PC-3 (cell line): ENCODE results near the gene FOXI1. TPM values are rescaled to one million over a fixed set of nuclear protein-coding genes. Genes with fewer than 3 reads are reported as not detected.

Source experiments
- ATAC-seq: fragments of 200-7000 bp; cut with Tn5 transposase; 2 replicates; pipeline ENCODE4 v1.9.1; 2020; ENCODE audit warnings: mild to moderate bottlenecking, moderate library complexity
- BruUV-seq: library from RNA; stranded (reverse); fragments of 400-500 nt; replicated peaks from 2 replicates; lab custom pipeline; 2021; lab: Mats Ljungman, UMichigan
- CTCF ChIA-PET: fragments of 300-600 bp; sonication (Branson Sonifier 250); formaldehyde crosslinking; loops from one replicate; lab custom pipeline; 2022; ENCODE audit warnings: antibody characterized with exemption; lab: Charles Lee
- POLR2A ChIA-PET: fragments of 300-600 bp; sonication (Branson Sonifier 250); formaldehyde crosslinking; loops from one replicate; lab custom pipeline; 2022; ENCODE audit warnings: antibody characterized with exemption; ENCODE audit not compliant: unreplicated experiment; lab: Charles Lee
- DNase-seq: peaks from one replicate; pipeline ENCODE4 v3.0.0-alpha.2; 2015
- H2AFZ ChIP-seq: fragments of 300-600 bp; sonication (generic); 2 replicates; pipeline ENCODE4 v1.6.0; 2016; ENCODE audit warnings: antibody characterized with exemption, low read length
- H3F3A ChIP-seq: fragments of 300-600 bp; sonication (generic); one replicate; pipeline ENCODE4 v1.6.0; 2017; ENCODE audit warnings: antibody characterized with exemption, low read length, control low read depth, mild to moderate bottlenecking; ENCODE audit not compliant: unreplicated experiment
- H3K27ac ChIP-seq: fragments of 300-600 bp; sonication (generic); 2 replicates; pipeline ENCODE4 v1.5.1; 2016; ENCODE audit warnings: mild to moderate bottlenecking, low read length
- H3K27me3 ChIP-seq: fragments of 300-600 bp; sonication (generic); 2 replicates; pipeline ENCODE4 v1.6.1; 2016; ENCODE audit warnings: low read length, mixed read lengths
- H3K36me3 ChIP-seq: fragments of 300-600 bp; sonication (generic); 2 replicates; pipeline ENCODE4 v1.6.1; 2016; ENCODE audit warnings: low read depth, mixed run types, low read length, mixed read lengths
- H3K4me1 ChIP-seq: fragments of 300-600 bp; sonication (generic); 2 replicates; pipeline ENCODE4 v1.5.1; 2016; ENCODE audit warnings: low read length; ENCODE audit not compliant: insufficient read depth
- H3K4me2 ChIP-seq: fragments of 300-600 bp; sonication (generic); 2 replicates; pipeline ENCODE4 v1.6.0; 2016; ENCODE audit warnings: low read length
- H3K4me3 ChIP-seq: fragments of 300-600 bp; sonication (generic); 2 replicates; pipeline ENCODE4 v1.5.1; 2016; ENCODE audit warnings: mild to moderate bottlenecking, low read length, mixed read lengths
- H3K79me2 ChIP-seq: fragments of 300-600 bp; sonication (generic); 2 replicates; pipeline ENCODE4 v1.6.1; 2017; ENCODE audit warnings: low read length, mixed read lengths
- H3K9ac ChIP-seq: fragments of 300-600 bp; sonication (generic); 2 replicates; pipeline ENCODE4 v1.6.0; 2016; ENCODE audit warnings: mild to moderate bottlenecking, low read length
- H3K9me2 ChIP-seq: fragments of 300-600 bp; sonication (generic); replicated peaks from 2 replicates; pipeline ENCODE4 v1.6.1; 2016; ENCODE audit warnings: mixed run types, low read length, mixed read lengths
- H3K9me3 ChIP-seq: fragments of 300-600 bp; sonication (generic); 2 replicates; pipeline ENCODE4 v1.6.1; 2016; ENCODE audit warnings: low read length, mixed read lengths
- H4K20me1 ChIP-seq: fragments of 300-600 bp; sonication (generic); 2 replicates; pipeline ENCODE4 v1.6.1; 2016; ENCODE audit warnings: low read length, mixed read lengths
- EZH2 ChIP-seq: fragments of 300-600 bp; sonication (generic); IDR thresholded peaks from one replicate; pipeline ENCODE4 v1.6.1; 2017; ENCODE audit warnings: antibody characterized with exemption, mild to moderate bottlenecking, low read length; ENCODE audit not compliant: unreplicated experiment
- EZH2phosphoT487 ChIP-seq: fragments of 300-600 bp; sonication (generic); IDR thresholded peaks from 2 replicates; pipeline ENCODE4 v1.6.1; 2018; ENCODE audit warnings: mild to moderate bottlenecking, antibody characterized with exemption, low read length, borderline replicate concordance
- intact Hi-C: fragments of 100-400 bp; cut with micrococcal nuclease; formaldehyde crosslinking; loops from 2 replicates; pipeline ENCODE4 v1.9.0; 2023
- total RNA-seq: library from RNA; depleted of rRNA; stranded (reverse); fragments of >200 nt; gene quantifications from 2 replicates; pipeline ENCODE4 v1.2.3, GENCODE V29; 2014
- TF ChIP-seq, protein P1 (sequence below): fragments of 300-600 bp; sonication (generic); conservative IDR thresholded peaks from 2 replicates; pipeline ENCODE4 v1.5.1; 2017; ENCODE audit warnings: antibody characterized with exemption, low read depth, mild to moderate bottlenecking, low read length

The FOXI1 gene
- total RNA-seq, 1 experiment from 2014 or later = not detected

DNA sequence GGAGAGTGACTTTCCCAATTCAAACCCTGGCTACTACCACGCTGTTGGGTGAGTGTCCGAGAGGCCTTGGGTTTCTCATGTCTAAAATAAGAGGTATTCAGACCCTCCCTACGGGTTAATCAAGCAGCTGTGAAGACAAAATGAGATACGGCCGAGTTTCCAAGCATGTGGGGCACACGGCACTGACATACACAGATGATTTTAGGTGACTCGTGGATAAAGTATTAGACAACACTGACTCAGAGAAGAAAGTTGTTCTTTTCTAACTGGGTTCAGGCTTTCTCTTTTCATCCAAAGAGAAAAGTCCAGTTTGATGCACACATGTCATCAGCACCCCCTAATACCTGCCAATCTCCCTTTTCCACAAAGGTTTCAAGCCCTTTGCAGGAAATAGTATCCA, 15.6 kb downstream of the FOXI1 start:
- POLR2A ChIA-PET = no interaction called here
- DNase-seq = peak; percentile 27
- no peak overlapping the region for H3K4me3 ChIP-seq
- no peaks in the 10 kb centered on the region for H3K79me2 ChIP-seq
- TF ChIP-seq EZH2 = no peak
- TF ChIP-seq, protein P1, sequence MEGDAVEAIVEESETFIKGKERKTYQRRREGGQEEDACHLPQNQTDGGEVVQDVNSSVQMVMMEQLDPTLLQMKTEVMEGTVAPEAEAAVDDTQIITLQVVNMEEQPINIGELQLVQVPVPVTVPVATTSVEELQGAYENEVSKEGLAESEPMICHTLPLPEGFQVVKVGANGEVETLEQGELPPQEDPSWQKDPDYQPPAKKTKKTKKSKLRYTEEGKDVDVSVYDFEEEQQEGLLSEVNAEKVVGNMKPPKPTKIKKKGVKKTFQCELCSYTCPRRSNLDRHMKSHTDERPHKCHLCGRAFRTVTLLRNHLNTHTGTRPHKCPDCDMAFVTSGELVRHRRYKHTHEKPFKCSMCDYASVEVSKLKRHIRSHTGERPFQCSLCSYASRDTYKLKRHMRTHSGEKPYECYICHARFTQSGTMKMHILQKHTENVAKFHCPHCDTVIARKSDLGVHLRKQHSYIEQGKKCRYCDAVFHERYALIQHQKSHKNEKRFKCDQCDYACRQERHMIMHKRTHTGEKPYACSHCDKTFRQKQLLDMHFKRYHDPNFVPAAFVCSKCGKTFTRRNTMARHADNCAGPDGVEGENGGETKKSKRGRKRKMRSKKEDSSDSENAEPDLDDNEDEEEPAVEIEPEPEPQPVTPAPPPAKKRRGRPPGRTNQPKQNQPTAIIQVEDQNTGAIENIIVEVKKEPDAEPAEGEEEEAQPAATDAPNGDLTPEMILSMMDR = no peak
- TF ChIP-seq EZH2phosphoT487 = no peak
- H3K9me2 ChIP-seq = no peaks in the 10 kb centered on the region
- ATAC-seq = peak; percentile 56
- no peaks in the 10 kb centered on the region for H3K27me3 ChIP-seq
- intact Hi-C loops = no loop called here
- no peaks in the 10 kb centered on the region for H3F3A ChIP-seq
- no peaks in the 10 kb centered on the region for H4K20me1 ChIP-seq
- no TSS peak for BruUV-seq
- H3K9ac ChIP-seq = no peak overlapping the region
- H3K9me3 ChIP-seq = 0 out of 2 replicates have a peak, but pooled peaks cover 7% of the 10 kb centered on the region
- H3K27ac ChIP-seq = peak overlapping the region; percentile 10; the same call in 1 of the 2 replicates
- H2AFZ ChIP-seq = peak overlapping the region; percentile 13; the same call in 1 of the 2 replicates
- no peaks in the 10 kb centered on the region for H3K36me3 ChIP-seq
- CTCF ChIA-PET = no interaction called here
- peak overlapping the region; percentile 57 for H3K4me2 ChIP-seq
- H3K4me1 ChIP-seq = peaks cover 13% of the 10 kb centered on the region

DNA sequence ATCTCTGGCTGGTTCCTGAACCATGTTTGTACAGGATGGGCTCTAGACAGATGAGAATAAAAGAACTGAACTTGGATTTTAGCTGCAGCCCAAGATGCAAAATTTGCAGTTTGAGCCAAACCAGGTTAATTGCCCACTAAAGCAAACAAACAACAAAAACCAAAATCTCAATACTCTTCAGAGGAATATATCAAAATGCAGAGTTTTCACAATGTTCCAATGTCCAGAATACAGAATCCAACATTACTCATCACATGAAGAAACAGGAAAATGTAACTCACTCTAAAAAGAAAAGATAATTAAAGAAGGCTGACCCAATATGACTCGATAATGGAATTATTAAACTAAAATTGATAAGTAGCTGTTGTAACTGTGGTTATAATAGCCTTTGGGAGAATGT, 20.4 kb downstream of the FOXI1 start:
- H3K79me2 ChIP-seq = no peaks in the 10 kb centered on the region
- H3K36me3 ChIP-seq = no peaks in the 10 kb centered on the region
- no peaks in the 10 kb centered on the region for H3K27me3 ChIP-seq
- H3F3A ChIP-seq = no peaks in the 10 kb centered on the region
- no peak overlapping the region for H3K9ac ChIP-seq
- H3K27ac ChIP-seq = no peak overlapping the region
- no peak for DNase-seq
- no peak overlapping the region for H2AFZ ChIP-seq
- 0 out of 2 replicates have a peak, but pooled peaks cover 9% of the 10 kb centered on the region for H3K9me3 ChIP-seq
- no peak for ATAC-seq
- H3K4me2 ChIP-seq = no peak overlapping the region
- H3K4me1 ChIP-seq = peaks cover 10% of the 10 kb centered on the region
- intact Hi-C loops = no loop called here
- no TSS peak for BruUV-seq
- H3K4me3 ChIP-seq = no peak overlapping the region
- TF ChIP-seq EZH2 (no peak), EZH2phosphoT487 (no peak)
- TF ChIP-seq, protein P1 = no peak
- no peaks in the 10 kb centered on the region for H3K9me2 ChIP-seq
- H4K20me1 ChIP-seq = no peaks in the 10 kb centered on the region
- ChIA-PET POLR2A (no interaction called here), CTCF (no interaction called here)

DNA sequence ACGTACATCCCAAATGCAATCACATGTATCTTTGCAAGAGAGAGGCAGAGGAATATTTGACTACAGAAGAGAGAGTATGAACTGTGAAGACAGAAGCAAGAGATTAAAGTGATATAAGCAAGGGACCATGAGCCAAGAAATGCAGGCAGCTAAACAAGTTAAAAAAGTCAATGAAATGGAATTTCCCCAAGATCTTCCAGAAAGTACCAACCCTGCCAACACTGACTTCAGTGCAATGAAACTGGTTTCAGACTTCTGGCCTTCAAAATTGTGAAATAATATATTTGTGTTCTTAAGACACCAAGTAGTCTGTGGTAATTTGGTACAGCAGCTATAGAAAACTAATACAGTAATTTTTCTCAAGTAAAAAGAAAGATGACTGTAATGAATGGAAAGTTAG, 20.9 kb downstream of the FOXI1 start:
- Histone ChIP-seq H3K27ac (no peak overlapping the region), H3K36me3 (no peaks in the 10 kb centered on the region), H3F3A (no peaks in the 10 kb centered on the region), H3K79me2 (no peaks in the 10 kb centered on the region), H3K9me3 (0 out of 2 replicates have a peak, but pooled peaks cover 9% of the 10 kb centered on the region), H3K27me3 (no peaks in the 10 kb centered on the region), H3K9me2 (no peaks in the 10 kb centered on the region), H3K4me2 (no peak overlapping the region), H3K4me1 (peaks cover 5% of the 10 kb centered on the region), H3K4me3 (no peak overlapping the region), H2AFZ (no peak overlapping the region), H4K20me1 (no peaks in the 10 kb centered on the region), H3K9ac (no peak overlapping the region)
- intact Hi-C loops = no loop called here
- ChIA-PET POLR2A (no interaction called here), CTCF (no interaction called here)
- no TSS peak for BruUV-seq
- DNase-seq (no peak), ATAC-seq (no peak)
- TF ChIP-seq EZH2phosphoT487 (no peak), EZH2 (no peak)
- TF ChIP-seq, protein P1 = no peak
